Pulmonary artery endothelial cell (primary cell): ENCODE results near the gene MTMR6. TPM values are rescaled to one million over a fixed set of nuclear protein-coding genes. Genes with fewer than 3 reads are reported as not detected.
"Not testable (repeated sequence)": the region's sequence is repeated elsewhere in the genome, so short reads cannot be mapped to it uniquely, and the experiment has no call there.

Source experiments
- DNase-seq: peaks from one replicate; pipeline ENCODE4 v3.0.0-alpha.2; 2011; ENCODE audit warnings: low read depth, low spot score
- total RNA-seq: library from RNA; depleted of rRNA; stranded (reverse); fragments of >200 nt; gene quantifications from 2 replicates; pipeline ENCODE4 v1.2.3, GENCODE V29; 2014

The MTMR6 gene
- 29.3 and 29.6 TPM in 2 replicates for total RNA-seq

- peak; percentile 67 for DNase-seq
These were observed at the start of gene MTMR6 for GRCh38 chr13:25286969-25287961. TSS of gene MTMR6 (minus strand) at chr13:25287488. CDS start at chr13:25287247, 241 bp downstream.

GRCh38 chr13:25335856-25336255 is 48.6 kb upstream of the MTMR6 start:
- DNase-seq: no peak

GRCh38 chr13:25330541-25330940 is 43.3 kb upstream of the MTMR6 start:
- no peak for DNase-seq

GRCh38 chr13:25329706-25330105 is 42.4 kb upstream of the MTMR6 start:
- no peak for DNase-seq

- DNase-seq: no peak
These were observed 36.8 kb upstream of the MTMR6 start for GRCh38 chr13:25324100-25324499.

- DNase-seq: no peak
These were observed 32.5 kb upstream of the MTMR6 start for GRCh38 chr13:25319771-25320170.

- DNase-seq: not testable (repeated sequence)
These were observed 31.7 kb upstream of the MTMR6 start for GRCh38 chr13:25318946-25319345.

GRCh38 chr13:25310891-25311290 is 23.6 kb upstream of the MTMR6 start:
- DNase-seq: no peak

GRCh38 chr13:25306671-25307464 is 19.6 kb upstream of the MTMR6 start:
- no peak for DNase-seq

GRCh38 chr13:25302121-25302520 is 14.8 kb upstream of the MTMR6 start:
- no peak for DNase-seq

GRCh38 chr13:25301347-25302113 is 14.2 kb upstream of the MTMR6 start, which contains the start of gene NUP58:
TSS of gene NUP58 (plus strand) at chr13:25301625. CDS start at chr13:25301774, 149 bp downstream.
- DNase-seq: peak; percentile 80

- DNase-seq: no peak
These were observed 13.6 kb upstream of the MTMR6 start for GRCh38 chr13:25300861-25301346.

- DNase-seq: no peak
These were observed 8.4 kb upstream of the MTMR6 start for GRCh38 chr13:25295701-25296100.

- DNase-seq: no peak
These were observed 7.9 kb upstream of the MTMR6 start for GRCh38 chr13:25295228-25295627.

GRCh38 chr13:25292301-25292700 is 5.0 kb upstream of the MTMR6 start:
- no peak for DNase-seq

- no peak for DNase-seq
These were observed 4.4 kb upstream of the MTMR6 start for GRCh38 chr13:25291691-25292090.

- DNase-seq: no peak
These were observed 1.7 kb upstream of the MTMR6 start for GRCh38 chr13:25288966-25289365.

- DNase-seq: no peak
These were observed 850 bp downstream of the MTMR6 start for GRCh38 chr13:25286308-25286968.

- no peak for DNase-seq
These were observed 5.4 kb downstream of the MTMR6 start for GRCh38 chr13:25281935-25282332.

GRCh38 chr13:25281193-25281934 is 5.9 kb downstream of the MTMR6 start:
- DNase-seq: no peak
